Sigmoid colon (tissue), 4 donors: ENCODE results near the gene POU6F2.

Experiments used
- CTCF ChIP-seq, 4 experiments: fragments of 450-650 bp in 3 of 4; fragments of 200-600 bp in 1 of 4; IDR thresholded peaks; one replicate each; pipeline ENCODE4 v1.5.1; 2016 to 2019; ENCODE audit warnings: antibody characterized with exemption in 4 of 4, mild to moderate bottlenecking in 3 of 4, moderate library complexity in 2 of 4
- EP300 ChIP-seq, 4 donors: sonication (generic); formaldehyde crosslinking; IDR thresholded peaks; one replicate each; pipeline ENCODE4 v1.6.1; 2017; ENCODE audit warnings: antibody characterized with exemption in 4 of 4
- POLR2A ChIP-seq, 2 donors: fragments of 450-650 bp; IDR thresholded peaks; one replicate each; pipeline ENCODE4 v1.6.1; 2016; ENCODE audit warnings: antibody characterized with exemption in 2 of 2, mild to moderate bottlenecking in 2 of 2, moderate library complexity in 2 of 2
- POLR2AphosphoS5 ChIP-seq, 4 donors: sonication (generic); formaldehyde crosslinking; IDR thresholded peaks; one replicate each; pipeline ENCODE4 v1.6.1; 2017; ENCODE audit warnings: antibody characterized with exemption in 4 of 4

DNA sequence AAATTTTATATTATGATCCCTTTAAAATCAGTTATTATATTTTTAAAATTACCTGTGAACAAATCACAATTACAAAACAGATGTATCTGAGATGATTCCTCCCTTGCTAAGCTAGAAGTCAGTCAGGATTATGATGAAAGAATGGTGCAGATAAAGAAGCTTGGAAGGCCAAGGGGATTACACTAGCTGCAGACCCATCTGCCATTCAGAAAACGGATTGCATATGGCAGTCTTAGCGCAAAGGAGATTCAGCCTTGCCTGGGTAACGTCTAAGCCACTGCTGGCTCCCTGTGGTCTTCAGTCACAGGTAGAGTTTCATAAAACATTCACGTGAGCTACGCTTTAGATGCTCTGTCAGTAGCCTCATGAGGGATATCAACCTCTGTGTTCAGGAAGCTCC lies 222.2 kb downstream of the POU6F2 start:
- no peak for TF ChIP-seq EP300 (IDR thresholded peaks at IDR 0.05)
- no peak for TF ChIP-seq CTCF (IDR thresholded peaks at IDR 0.05)
- TF ChIP-seq POLR2A (IDR thresholded peaks at IDR 0.05) = no peak
- no peak for TF ChIP-seq POLR2AphosphoS5 (IDR thresholded peaks at IDR 0.05)
